Suprapubic skin (tissue), 3 donors: Measurements from ENCODE around the gene PSAP.

Experiments
- CTCF ChIP-seq, 2 donors: fragments of 200-600 bp in 1 of 2; fragments of 450-650 bp in 1 of 2; sonication (generic) in 1 of 2; IDR thresholded peaks; one replicate each; pipeline ENCODE4 v1.5.1; 2016 to 2019; ENCODE audit warnings: antibody characterized with exemption in 2 of 2, mild to moderate bottlenecking in 1 of 2, moderate library complexity in 1 of 2
- POLR2A ChIP-seq, 2 donors: fragments of 450-650 bp; IDR thresholded peaks; one replicate each; pipeline ENCODE4 v1.6.1; 2017; ENCODE audit warnings: antibody characterized with exemption in 2 of 2, mild to moderate bottlenecking in 2 of 2, moderate library complexity in 2 of 2

- no peak for TF ChIP-seq CTCF (IDR thresholded peaks at IDR 0.05)
- TF ChIP-seq POLR2A (IDR thresholded peaks at IDR 0.05) = no peak
Observed at GRCh38 chr10:71900441-71901180, 49.6 kb upstream of the PSAP start.
